Measurements from ENCODE around the gene IGHMBP2. TPM values are rescaled to one million over a fixed set of nuclear protein-coding genes. Genes with fewer than 3 reads are reported as not detected.
A peak's percentile ranks its signal among the peaks of the same experiment; 100 is the strongest.

Gene IGHMBP2
- total and polyA plus RNA-seq, 8 donors, result 8.5 to 41.3 (median 12.4) TPM

DNA sequence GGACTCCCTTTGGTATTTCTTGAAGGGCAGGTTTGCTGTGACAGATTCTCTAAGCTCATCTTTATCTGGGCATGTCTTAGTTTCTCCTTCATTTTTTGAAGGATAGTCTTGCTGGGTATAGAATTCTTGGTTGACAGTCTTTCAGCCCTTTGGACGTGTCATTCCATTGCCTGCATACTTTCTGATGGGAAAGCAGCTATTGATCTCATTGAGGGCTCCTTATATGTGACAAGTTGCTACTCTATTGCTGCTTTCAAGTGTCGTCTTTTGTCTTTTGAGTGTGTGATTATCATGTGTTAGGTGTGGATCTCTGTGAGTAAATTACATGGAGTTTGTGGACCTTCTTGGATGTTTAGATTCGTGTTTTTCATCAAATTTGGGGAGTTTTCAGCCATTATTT, 21.9 kb downstream of the IGHMBP2 start:
- 86 to 97% methylated on average over 3 of the region's 3 CpGs for WGBS, 2 donors
- Histone ChIP-seq H3K4me1 (no peaks in the 10 kb centered on the region), H3K36me3 (peaks cover 4 to 46% (median 19%) of the 10 kb centered on the region in 3 donors)

DNA sequence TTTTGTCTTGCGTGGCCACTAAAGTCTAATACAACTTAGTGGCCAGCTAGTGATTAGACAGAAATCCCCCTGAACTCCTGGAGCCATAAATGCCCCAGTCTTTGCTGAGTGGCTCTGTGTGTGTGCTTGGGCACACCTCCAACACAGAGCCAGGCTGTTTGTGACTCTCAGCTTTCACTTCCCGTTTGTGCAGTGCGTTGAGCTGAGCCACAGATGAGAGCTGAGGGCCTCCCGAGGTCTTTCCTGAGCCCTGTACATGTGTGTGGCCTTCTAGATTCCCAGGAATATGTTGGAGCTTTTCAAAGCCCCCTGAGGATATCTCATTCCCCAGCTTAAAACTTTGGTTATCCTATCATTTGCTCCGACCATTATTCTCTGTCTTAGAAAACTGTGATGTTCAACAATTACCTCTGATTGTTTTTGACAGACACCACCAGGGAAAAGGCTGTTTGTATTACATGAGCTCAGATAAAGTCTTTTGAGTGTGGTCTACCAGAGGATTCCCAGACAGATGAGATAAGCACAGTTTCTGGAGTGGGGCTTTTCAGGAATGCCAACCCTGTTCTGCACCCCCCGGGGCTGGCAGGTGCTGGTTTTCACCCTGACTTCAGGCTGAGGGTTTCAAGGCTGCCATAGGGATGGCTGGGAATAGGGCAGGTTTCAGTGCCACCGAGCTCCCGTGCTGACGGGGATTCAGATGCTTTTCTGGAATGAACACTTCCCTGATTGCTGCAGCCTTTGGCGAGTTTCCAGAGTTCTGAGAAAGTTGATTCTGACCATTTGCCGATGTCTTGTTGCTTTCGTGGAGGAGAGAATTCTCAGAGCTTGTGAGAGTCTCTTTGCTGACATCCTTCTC, 23.8 kb downstream of the IGHMBP2 start:
- intact Hi-C loops (cut with DNase I), result no loop called here
- FAIRE-seq (no peak), DNase-seq (no peak), ATAC-seq (peak in 2 of 4 donors; percentile 65 to 78)
- Histone ChIP-seq H3K27ac (no peak overlapping the region), H3K36me3 (peaks cover 4 to 40% (median 19%) of the 10 kb centered on the region in 3 donors), H3K9me3 (no peaks in the 10 kb centered on the region), H3K4me1 (no peaks in the 10 kb centered on the region), H3K4me3 (no peak overlapping the region), H3K27me3 (no peaks in the 10 kb centered on the region)
- 82 to 86% methylated on average over 12 of the region's 12 CpGs for WGBS, 2 donors
- TF ChIP-seq, protein P1, sequence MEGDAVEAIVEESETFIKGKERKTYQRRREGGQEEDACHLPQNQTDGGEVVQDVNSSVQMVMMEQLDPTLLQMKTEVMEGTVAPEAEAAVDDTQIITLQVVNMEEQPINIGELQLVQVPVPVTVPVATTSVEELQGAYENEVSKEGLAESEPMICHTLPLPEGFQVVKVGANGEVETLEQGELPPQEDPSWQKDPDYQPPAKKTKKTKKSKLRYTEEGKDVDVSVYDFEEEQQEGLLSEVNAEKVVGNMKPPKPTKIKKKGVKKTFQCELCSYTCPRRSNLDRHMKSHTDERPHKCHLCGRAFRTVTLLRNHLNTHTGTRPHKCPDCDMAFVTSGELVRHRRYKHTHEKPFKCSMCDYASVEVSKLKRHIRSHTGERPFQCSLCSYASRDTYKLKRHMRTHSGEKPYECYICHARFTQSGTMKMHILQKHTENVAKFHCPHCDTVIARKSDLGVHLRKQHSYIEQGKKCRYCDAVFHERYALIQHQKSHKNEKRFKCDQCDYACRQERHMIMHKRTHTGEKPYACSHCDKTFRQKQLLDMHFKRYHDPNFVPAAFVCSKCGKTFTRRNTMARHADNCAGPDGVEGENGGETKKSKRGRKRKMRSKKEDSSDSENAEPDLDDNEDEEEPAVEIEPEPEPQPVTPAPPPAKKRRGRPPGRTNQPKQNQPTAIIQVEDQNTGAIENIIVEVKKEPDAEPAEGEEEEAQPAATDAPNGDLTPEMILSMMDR (IDR thresholded peaks at IDR 0.05), result no peak

More for the DNA sequence above, 21.9 kb downstream of the IGHMBP2 start:
- Histone ChIP-seq H3K9me3 (no peaks in the 10 kb centered on the region), H3K27me3 (no peaks in the 10 kb centered on the region), H3K27ac (no peak overlapping the region), H3K4me3 (no peak overlapping the region)
- ATAC-seq (no peak), DNase-seq (no peak), FAIRE-seq (no peak)
- TF ChIP-seq, protein P1 (IDR thresholded peaks at IDR 0.05), result no peak
- intact Hi-C loops (cut with DNase I), result no loop called here

DNA sequence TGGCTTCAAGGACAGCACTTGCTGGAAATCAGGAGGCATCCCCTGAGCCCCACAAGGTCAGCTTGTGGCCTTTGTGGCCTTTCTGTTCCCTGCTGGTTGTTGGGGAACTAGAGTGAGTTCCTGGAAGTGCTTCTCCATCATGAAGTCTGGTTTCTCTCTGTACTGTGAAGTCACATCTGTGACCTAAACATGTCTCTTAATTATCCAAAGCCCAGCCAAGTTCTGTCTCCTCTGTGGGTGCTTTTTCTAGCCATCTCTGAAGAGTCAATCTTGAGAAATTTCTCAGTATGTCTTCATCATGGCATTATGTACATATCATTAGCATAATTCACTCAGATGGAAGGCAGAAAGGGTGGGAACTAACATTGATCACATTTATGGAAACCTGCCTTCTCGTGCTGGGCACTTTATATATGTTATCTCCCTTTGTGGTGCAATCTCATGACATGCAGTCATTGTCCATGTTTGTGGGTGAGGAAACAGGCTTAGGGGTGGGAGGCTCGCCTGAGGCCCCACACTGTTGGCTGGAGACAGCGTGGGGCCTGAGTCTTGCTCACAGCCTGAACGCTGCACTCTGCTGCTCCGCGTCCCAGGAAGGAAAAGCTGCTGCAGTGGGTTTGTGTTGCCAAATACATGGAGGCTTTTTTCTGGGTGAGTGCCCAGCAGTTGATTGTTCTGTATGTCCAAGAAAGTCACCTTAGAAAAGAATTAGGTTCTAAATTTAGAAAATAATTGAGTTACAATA, 24.6 kb downstream of the IGHMBP2 start:
- DNase-seq (no peak), ATAC-seq (peak in 2 of 4 donors; percentile 59 to 76), FAIRE-seq (no peak)
- Histone ChIP-seq H3K9me3 (no peaks in the 10 kb centered on the region), H3K4me3 (no peak overlapping the region), H3K27ac (no peak overlapping the region), H3K27me3 (no peaks in the 10 kb centered on the region), H3K36me3 (peaks cover 4 to 40% (median 19%) of the 10 kb centered on the region in 3 donors), H3K4me1 (no peaks in the 10 kb centered on the region)
- WGBS, 2 donors, result 90 to 91% methylated on average over 6 of the region's 6 CpGs
- TF ChIP-seq, protein P1 (IDR thresholded peaks at IDR 0.05), result no peak
- intact Hi-C loops (cut with DNase I), result no loop called here

DNA sequence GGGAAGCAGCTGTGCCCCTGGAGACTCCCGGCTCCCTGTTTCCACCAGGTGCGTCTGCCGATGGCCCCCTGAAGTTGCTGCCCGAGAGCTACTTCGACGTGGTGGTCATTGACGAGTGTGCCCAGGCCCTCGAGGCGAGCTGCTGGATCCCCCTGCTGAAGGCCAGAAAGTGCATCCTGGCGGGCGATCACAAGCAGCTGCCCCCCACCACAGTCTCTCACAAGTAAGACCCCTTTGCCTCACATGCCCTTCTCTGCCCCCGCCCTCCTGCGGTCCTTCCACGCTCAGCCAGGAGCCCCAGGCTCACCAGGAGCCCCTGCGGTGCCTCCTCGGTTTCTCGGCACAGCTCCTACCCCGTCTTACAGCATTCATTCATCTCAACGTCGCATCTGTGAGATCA, 25.4 kb downstream of the IGHMBP2 start:
- 95 to 97% methylated on average over 20 of the region's 20 CpGs for WGBS, 2 donors
- H3K36me3 ChIP-seq, result peaks cover 4 to 38% (median 19%) of the 10 kb centered on the region in 3 donors
- intact Hi-C loops (cut with DNase I), result no loop called here
- DNase-seq, result no peak
- no peaks in the 10 kb centered on the region for H3K4me1 ChIP-seq
- no peak for FAIRE-seq
- no peaks in the 10 kb centered on the region for H3K27me3 ChIP-seq
- no peaks in the 10 kb centered on the region for H3K9me3 ChIP-seq
- ATAC-seq, result no peak
- TF ChIP-seq, protein P1 (IDR thresholded peaks at IDR 0.05), result no peak
- H3K27ac ChIP-seq, result no peak overlapping the region
- no peak overlapping the region for H3K4me3 ChIP-seq

Measured in pancreas (tissue), 10 donors.